ENCODE data around the gene AGAP1.

DNA sequence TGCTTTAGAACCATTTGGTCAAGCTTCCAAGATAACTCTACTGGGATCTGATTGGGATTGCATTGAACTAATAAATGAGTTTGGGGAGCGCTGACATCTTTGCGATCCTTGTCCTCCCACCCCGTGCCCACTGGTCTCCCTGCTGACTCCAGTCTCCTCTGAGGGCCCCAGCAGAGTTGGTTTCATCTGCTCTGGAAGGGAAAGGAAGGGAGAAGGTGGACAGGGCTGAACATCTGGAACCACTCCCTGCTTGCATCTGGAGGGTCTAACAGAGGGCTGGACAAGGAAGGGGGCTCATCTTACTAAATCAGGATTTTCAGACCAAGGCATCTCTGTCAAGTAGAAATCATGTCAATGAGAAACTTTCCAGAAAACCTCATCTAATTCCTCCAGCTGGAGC is 661.6 kb downstream of the AGAP1 start:
- TF ChIP-seq, protein P1, sequence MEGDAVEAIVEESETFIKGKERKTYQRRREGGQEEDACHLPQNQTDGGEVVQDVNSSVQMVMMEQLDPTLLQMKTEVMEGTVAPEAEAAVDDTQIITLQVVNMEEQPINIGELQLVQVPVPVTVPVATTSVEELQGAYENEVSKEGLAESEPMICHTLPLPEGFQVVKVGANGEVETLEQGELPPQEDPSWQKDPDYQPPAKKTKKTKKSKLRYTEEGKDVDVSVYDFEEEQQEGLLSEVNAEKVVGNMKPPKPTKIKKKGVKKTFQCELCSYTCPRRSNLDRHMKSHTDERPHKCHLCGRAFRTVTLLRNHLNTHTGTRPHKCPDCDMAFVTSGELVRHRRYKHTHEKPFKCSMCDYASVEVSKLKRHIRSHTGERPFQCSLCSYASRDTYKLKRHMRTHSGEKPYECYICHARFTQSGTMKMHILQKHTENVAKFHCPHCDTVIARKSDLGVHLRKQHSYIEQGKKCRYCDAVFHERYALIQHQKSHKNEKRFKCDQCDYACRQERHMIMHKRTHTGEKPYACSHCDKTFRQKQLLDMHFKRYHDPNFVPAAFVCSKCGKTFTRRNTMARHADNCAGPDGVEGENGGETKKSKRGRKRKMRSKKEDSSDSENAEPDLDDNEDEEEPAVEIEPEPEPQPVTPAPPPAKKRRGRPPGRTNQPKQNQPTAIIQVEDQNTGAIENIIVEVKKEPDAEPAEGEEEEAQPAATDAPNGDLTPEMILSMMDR (IDR thresholded peaks at IDR 0.05) = no peak
- no peak for TF ChIP-seq POLR2A (IDR thresholded peaks at IDR 0.05)
